ENCODE results near the gene WEE2.
A peak's percentile ranks its signal among the peaks of the same experiment; 100 is the strongest.

DNA sequence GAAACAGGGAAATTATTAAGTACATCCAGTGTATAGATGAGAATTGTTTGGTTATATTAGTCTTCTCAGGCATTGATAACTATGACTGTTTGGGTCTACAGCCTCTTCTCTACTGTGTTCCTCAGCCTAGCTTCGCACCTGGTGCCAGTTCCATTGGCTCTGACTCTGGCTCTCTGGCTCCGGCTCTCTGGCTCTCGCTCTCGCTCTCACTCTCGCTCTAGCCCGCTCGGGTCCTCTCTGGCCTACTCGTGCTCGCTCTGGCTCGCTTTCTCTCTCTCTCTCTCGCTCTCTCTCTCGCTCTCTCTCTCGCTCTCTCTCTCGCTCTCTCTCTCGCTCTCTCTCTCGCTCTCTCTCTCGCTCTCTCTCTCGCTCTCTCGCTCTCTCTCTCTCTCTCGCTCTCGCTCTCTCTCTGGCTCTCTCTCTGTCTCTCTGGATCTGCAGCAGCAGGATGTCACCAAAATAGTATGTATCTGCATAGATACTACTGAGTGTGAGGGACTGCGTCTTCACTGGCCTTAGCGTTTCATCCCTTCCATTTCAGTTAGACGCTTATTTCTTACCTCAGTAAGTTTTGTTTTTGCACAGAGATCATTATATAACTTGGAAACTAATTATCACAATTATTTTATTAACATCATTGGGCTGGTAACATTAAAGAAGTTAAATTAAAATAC lies 23.5 kb downstream of the WEE2 start:
- TF ChIP-seq, protein P1, sequence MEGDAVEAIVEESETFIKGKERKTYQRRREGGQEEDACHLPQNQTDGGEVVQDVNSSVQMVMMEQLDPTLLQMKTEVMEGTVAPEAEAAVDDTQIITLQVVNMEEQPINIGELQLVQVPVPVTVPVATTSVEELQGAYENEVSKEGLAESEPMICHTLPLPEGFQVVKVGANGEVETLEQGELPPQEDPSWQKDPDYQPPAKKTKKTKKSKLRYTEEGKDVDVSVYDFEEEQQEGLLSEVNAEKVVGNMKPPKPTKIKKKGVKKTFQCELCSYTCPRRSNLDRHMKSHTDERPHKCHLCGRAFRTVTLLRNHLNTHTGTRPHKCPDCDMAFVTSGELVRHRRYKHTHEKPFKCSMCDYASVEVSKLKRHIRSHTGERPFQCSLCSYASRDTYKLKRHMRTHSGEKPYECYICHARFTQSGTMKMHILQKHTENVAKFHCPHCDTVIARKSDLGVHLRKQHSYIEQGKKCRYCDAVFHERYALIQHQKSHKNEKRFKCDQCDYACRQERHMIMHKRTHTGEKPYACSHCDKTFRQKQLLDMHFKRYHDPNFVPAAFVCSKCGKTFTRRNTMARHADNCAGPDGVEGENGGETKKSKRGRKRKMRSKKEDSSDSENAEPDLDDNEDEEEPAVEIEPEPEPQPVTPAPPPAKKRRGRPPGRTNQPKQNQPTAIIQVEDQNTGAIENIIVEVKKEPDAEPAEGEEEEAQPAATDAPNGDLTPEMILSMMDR (IDR thresholded peaks at IDR 0.05), result peak in 1 of 4 experiments; percentile 10
- no peak for TF ChIP-seq POLR2A (IDR thresholded peaks at IDR 0.05)

All from uterus (tissue), 2 donors.